Measurements from ENCODE around the gene TMEM186. TPM values are rescaled to one million over a fixed set of nuclear protein-coding genes. Genes with fewer than 3 reads are reported as not detected.
"Not testable (repeated sequence)": the region's sequence is repeated elsewhere in the genome, so short reads cannot be mapped to it uniquely, and the experiment has no call there.

TMEM186 gene
- total RNA-seq, 1 experiment from 2014 or later: 12.4 TPM

DNA sequence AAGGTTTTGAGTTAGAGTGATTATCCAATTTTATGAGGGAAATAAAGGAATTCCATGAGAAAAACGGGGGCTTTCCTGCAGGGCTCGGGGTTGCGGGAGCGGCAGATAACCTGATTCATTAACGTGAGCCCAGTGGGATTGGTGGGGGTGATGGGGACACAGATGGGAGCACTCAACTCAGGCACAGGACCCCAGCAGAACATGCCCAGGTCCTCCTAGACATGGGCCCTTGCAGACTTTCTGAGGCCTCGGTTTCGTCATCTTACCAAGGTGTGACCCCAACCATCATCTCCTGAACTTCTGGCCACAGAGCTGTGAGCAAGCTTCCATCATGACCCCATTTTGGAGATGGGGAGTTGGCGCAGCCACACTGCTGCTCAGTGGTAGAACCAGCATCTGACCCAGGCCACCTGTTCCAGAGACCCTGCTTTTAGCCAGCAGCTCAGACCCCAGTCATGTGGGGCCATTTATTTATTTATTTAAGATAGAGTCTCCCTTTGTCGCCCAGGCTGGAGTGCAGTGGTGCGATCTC, 49.0 kb upstream of the TMEM186 start:
- ChIA-PET CTCF (no interaction called here), POLR2A (no interaction called here)
- H3K27ac ChIP-seq (ENCODE audit: low read length): no peak overlapping the region
- H3K9me3 ChIP-seq (ENCODE audit: control insufficient read depth, insufficient read depth, low read depth, low read length): no peaks in the 10 kb centered on the region
- no TSS peak for BruUV-seq (replicated peaks)
- DNase-seq (ENCODE audit: low read depth, low spot score): no peak
- no peak for ATAC-seq
- peaks cover 26% of the 10 kb centered on the region for H3K4me1 ChIP-seq (ENCODE audit: control insufficient read depth, insufficient read depth, low read length)
- H3K27me3 ChIP-seq (ENCODE audit: control insufficient read depth, insufficient read depth, low read length): no peaks in the 10 kb centered on the region
- peaks cover 3% of the 10 kb centered on the region; the same call in 1 of the 2 replicates for H3K36me3 ChIP-seq (ENCODE audit: control insufficient read depth, insufficient read depth, low read length)
- intact Hi-C loops (cut with micrococcal nuclease; ENCODE audit: unreplicated experiment): no loop called here
- H3K4me3 ChIP-seq (ENCODE audit: low read depth in 2 of 2, low read length in 2 of 2): no peak overlapping the region
- TF ChIP-seq, protein P1, sequence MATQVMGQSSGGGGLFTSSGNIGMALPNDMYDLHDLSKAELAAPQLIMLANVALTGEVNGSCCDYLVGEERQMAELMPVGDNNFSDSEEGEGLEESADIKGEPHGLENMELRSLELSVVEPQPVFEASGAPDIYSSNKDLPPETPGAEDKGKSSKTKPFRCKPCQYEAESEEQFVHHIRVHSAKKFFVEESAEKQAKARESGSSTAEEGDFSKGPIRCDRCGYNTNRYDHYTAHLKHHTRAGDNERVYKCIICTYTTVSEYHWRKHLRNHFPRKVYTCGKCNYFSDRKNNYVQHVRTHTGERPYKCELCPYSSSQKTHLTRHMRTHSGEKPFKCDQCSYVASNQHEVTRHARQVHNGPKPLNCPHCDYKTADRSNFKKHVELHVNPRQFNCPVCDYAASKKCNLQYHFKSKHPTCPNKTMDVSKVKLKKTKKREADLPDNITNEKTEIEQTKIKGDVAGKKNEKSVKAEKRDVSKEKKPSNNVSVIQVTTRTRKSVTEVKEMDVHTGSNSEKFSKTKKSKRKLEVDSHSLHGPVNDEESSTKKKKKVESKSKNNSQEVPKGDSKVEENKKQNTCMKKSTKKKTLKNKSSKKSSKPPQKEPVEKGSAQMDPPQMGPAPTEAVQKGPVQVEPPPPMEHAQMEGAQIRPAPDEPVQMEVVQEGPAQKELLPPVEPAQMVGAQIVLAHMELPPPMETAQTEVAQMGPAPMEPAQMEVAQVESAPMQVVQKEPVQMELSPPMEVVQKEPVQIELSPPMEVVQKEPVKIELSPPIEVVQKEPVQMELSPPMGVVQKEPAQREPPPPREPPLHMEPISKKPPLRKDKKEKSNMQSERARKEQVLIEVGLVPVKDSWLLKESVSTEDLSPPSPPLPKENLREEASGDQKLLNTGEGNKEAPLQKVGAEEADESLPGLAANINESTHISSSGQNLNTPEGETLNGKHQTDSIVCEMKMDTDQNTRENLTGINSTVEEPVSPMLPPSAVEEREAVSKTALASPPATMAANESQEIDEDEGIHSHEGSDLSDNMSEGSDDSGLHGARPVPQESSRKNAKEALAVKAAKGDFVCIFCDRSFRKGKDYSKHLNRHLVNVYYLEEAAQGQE (IDR thresholded peaks at IDR 0.05; ENCODE audit: insufficient read depth in 1 of 2, low read depth in 2 of 2, low read length in 1 of 2): no peak
- in situ Hi-C loops (cut with HindIII; ENCODE audit: low pct_unique_long_range_greater_than_20kb, low sequenced_read_pairs): no loop called here

DNA sequence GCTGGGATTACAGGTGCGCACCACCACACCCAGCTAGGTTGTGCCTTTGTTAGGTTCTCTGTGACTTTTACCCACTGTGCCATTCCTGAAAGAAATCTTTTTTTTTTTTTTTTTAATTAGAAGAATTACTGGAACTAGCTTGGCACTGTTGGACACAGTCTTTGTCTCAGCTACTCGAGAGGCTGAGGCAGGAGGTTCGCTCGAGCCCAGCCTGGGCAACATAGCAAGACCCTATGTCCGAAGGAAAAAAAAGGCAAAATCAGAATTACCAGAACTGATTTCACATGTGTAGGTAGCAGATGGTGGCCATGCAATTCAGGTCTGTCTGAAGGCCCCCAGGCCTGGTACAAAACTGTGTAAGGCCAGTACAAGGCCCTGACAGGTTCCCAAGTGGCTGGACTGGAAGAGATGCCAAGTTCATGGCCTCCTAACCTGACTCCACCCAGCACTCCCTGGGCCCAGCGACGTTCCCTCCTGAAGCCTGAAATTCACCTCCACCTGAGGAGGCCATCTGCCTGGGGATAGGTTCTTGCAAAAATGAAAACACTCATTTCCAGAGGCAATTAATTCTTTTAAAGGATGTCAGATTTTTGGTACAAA, 48.4 kb upstream of the TMEM186 start:
- Histone ChIP-seq H3K27ac (ENCODE audit: low read length) (no peak overlapping the region), H3K27me3 (ENCODE audit: control insufficient read depth, insufficient read depth, low read length) (no peaks in the 10 kb centered on the region), H3K4me1 (ENCODE audit: control insufficient read depth, insufficient read depth, low read length) (peaks cover 26% of the 10 kb centered on the region), H3K9me3 (ENCODE audit: control insufficient read depth, insufficient read depth, low read depth, low read length) (no peaks in the 10 kb centered on the region), H3K4me3 (ENCODE audit: low read depth in 2 of 2, low read length in 2 of 2) (no peak overlapping the region), H3K36me3 (ENCODE audit: control insufficient read depth, insufficient read depth, low read length) (peaks cover 3% of the 10 kb centered on the region; the same call in 1 of the 2 replicates)
- no peak for DNase-seq (ENCODE audit: low read depth, low spot score)
- intact Hi-C loops (cut with micrococcal nuclease; ENCODE audit: unreplicated experiment) (no loop called here), in situ Hi-C loops (cut with HindIII; ENCODE audit: low pct_unique_long_range_greater_than_20kb, low sequenced_read_pairs) (no loop called here)
- no TSS peak for BruUV-seq (replicated peaks)
- TF ChIP-seq, protein P2, sequence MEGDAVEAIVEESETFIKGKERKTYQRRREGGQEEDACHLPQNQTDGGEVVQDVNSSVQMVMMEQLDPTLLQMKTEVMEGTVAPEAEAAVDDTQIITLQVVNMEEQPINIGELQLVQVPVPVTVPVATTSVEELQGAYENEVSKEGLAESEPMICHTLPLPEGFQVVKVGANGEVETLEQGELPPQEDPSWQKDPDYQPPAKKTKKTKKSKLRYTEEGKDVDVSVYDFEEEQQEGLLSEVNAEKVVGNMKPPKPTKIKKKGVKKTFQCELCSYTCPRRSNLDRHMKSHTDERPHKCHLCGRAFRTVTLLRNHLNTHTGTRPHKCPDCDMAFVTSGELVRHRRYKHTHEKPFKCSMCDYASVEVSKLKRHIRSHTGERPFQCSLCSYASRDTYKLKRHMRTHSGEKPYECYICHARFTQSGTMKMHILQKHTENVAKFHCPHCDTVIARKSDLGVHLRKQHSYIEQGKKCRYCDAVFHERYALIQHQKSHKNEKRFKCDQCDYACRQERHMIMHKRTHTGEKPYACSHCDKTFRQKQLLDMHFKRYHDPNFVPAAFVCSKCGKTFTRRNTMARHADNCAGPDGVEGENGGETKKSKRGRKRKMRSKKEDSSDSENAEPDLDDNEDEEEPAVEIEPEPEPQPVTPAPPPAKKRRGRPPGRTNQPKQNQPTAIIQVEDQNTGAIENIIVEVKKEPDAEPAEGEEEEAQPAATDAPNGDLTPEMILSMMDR (IDR thresholded peaks at IDR 0.05): no peak
- TF ChIP-seq, protein P1 (IDR thresholded peaks at IDR 0.05; ENCODE audit: insufficient read depth in 1 of 2, low read depth in 2 of 2, low read length in 1 of 2): no peak
- no peak for TF ChIP-seq TCF7L2 (IDR thresholded peaks at IDR 0.05; ENCODE audit: low read depth, low read length)
- POLR2A ChIA-PET: no interaction called here
- no peak for ATAC-seq
- CTCF ChIA-PET: no interaction called here

DNA sequence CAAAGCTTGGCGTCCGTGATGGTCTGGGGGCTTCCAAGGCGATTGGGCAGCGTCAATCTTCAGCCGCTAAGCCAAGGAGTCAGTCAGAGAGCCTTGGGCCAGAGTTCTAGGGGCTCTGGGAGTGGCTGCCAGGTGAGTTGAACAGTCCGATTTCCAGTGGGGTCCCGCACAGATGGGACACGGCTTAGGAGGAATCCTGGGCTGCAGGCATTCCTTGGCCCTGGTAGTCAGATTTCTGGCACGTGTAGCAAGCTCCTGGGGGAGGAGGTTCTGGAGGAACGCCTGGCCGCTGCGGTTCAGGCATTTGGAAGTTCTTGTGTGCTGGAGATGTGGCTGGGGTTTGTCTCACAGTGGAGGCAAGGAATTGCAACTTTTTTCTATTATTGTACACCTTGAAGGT, 45.9 kb upstream of the TMEM186 start:
- BruUV-seq (replicated peaks): not testable (repeated sequence)

DNA sequence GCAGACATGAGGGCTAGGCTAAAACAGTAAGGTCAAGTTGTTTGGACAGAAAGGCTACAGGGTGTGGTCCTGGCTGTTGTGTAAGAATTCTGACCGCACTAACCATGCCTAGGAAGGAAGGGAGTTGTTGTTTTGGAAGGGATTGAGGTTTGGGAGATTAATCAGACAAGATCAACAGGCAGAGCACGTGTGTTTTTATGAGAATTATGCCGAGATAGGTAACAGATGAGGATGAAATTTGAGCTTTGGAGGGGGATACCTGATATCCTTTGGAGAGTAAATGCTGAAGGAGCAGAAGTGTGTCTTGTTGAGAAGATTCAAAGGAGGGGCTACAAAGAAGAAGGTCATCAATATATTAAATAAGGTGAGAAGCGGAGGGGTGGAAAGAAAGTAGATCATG, 44.6 kb upstream of the TMEM186 start:
- in situ Hi-C loops (cut with HindIII; ENCODE audit: low pct_unique_long_range_greater_than_20kb, low sequenced_read_pairs); H3K27ac ChIP-seq (ENCODE audit: low read length); BruUV-seq (replicated peaks); H3K27me3 ChIP-seq (ENCODE audit: control insufficient read depth, insufficient read depth, low read length); H3K4me3 ChIP-seq (ENCODE audit: low read depth in 2 of 2, low read length in 2 of 2); H3K9me3 ChIP-seq (ENCODE audit: control insufficient read depth, insufficient read depth, low read depth, low read length); POLR2A ChIA-PET; ATAC-seq; CTCF ChIA-PET; H3K36me3 ChIP-seq (ENCODE audit: control insufficient read depth, insufficient read depth, low read length); intact Hi-C loops (cut with micrococcal nuclease; ENCODE audit: unreplicated experiment); H3K4me1 ChIP-seq (ENCODE audit: control insufficient read depth, insufficient read depth, low read length); DNase-seq (ENCODE audit: low read depth, low spot score): not testable (repeated sequence)

More for the DNA sequence above, 45.9 kb upstream of the TMEM186 start:
- ATAC-seq; H3K4me1 ChIP-seq (ENCODE audit: control insufficient read depth, insufficient read depth, low read length); H3K36me3 ChIP-seq (ENCODE audit: control insufficient read depth, insufficient read depth, low read length); POLR2A ChIA-PET; H3K27ac ChIP-seq (ENCODE audit: low read length); H3K27me3 ChIP-seq (ENCODE audit: control insufficient read depth, insufficient read depth, low read length); H3K4me3 ChIP-seq (ENCODE audit: low read depth in 2 of 2, low read length in 2 of 2); DNase-seq (ENCODE audit: low read depth, low spot score); CTCF ChIA-PET; H3K9me3 ChIP-seq (ENCODE audit: control insufficient read depth, insufficient read depth, low read depth, low read length); in situ Hi-C loops (cut with HindIII; ENCODE audit: low pct_unique_long_range_greater_than_20kb, low sequenced_read_pairs); intact Hi-C loops (cut with micrococcal nuclease; ENCODE audit: unreplicated experiment): not testable (repeated sequence)

DNA sequence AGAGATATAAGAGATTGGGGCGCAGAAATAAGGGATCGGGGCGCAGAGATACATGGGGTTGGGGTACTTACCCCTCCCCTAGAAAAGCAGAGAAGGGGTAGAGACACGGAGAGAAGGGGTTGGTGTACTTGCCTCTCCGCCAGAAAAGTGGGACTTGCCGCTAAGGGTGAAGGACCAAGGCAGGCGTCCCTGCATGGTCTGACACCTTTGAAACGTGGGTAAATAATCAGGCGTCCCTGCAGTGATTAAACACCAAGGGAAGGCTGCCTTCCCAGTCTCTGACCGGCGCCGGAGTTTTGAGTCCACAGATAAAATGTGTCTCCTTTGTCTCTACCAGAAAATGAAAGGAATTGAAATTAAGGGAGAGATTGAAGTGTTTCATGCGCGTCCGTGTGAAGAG, 40.2 kb upstream of the TMEM186 start:
- in situ Hi-C loops (cut with HindIII; ENCODE audit: low pct_unique_long_range_greater_than_20kb, low sequenced_read_pairs): not testable (repeated sequence)

More for the DNA sequence above, 40.2 kb upstream of the TMEM186 start:
- intact Hi-C loops (cut with micrococcal nuclease; ENCODE audit: unreplicated experiment); H3K4me3 ChIP-seq (ENCODE audit: low read depth in 2 of 2, low read length in 2 of 2); H3K27me3 ChIP-seq (ENCODE audit: control insufficient read depth, insufficient read depth, low read length); H3K9me3 ChIP-seq (ENCODE audit: control insufficient read depth, insufficient read depth, low read depth, low read length); ATAC-seq; DNase-seq (ENCODE audit: low read depth, low spot score); H3K4me1 ChIP-seq (ENCODE audit: control insufficient read depth, insufficient read depth, low read length); POLR2A ChIA-PET; H3K27ac ChIP-seq (ENCODE audit: low read length); BruUV-seq (replicated peaks); H3K36me3 ChIP-seq (ENCODE audit: control insufficient read depth, insufficient read depth, low read length); CTCF ChIA-PET: not testable (repeated sequence)
